Subcutaneous abdominal adipose tissue (tissue), 5 donors: ENCODE data around the gene CEBPE.

Experiments used
- H3K27ac ChIP-seq: one replicate; pipeline ENCODE4 v1.7.0; 2013; ENCODE audit warnings: low read depth, mild to moderate bottlenecking, inconsistent platforms, low read length, moderate library complexity
- H3K27me3 ChIP-seq, 5 donors: one replicate each; pipeline ENCODE4 v1.7.0; 2013; ENCODE audit warnings: low read length in 5 of 5, inconsistent platforms in 1 of 5; ENCODE audit not compliant: control insufficient read depth in 5 of 5, insufficient read depth in 4 of 5
- H3K36me3 ChIP-seq, 5 donors: one replicate each; pipeline ENCODE4 v1.7.0; 2013; ENCODE audit warnings: low read length in 5 of 5; ENCODE audit not compliant: control insufficient read depth in 5 of 5, insufficient read depth in 5 of 5
- H3K4me1 ChIP-seq, 5 donors: one replicate each; pipeline ENCODE4 v1.7.0; 2013; ENCODE audit warnings: low read length in 5 of 5, mild to moderate bottlenecking in 3 of 5, moderate library complexity in 1 of 5; ENCODE audit not compliant: control insufficient read depth in 5 of 5, insufficient read depth in 5 of 5
- H3K4me3 ChIP-seq, 5 donors: one replicate each; pipeline ENCODE4 v1.7.0; 2013; ENCODE audit warnings: low read length in 5 of 5, low read depth in 1 of 5
- H3K9ac ChIP-seq, 5 donors: one replicate each; pipeline ENCODE4 v1.7.0; 2013; ENCODE audit warnings: low read length in 5 of 5, mild to moderate bottlenecking in 4 of 5, moderate library complexity in 3 of 5
- H3K9me3 ChIP-seq, 5 donors: one replicate each; pipeline ENCODE4 v1.7.0; 2013; ENCODE audit warnings: low read length in 5 of 5; ENCODE audit not compliant: control insufficient read depth in 5 of 5
- donor health status: healthy.
- donor health status: healthy.
- donor health status: healthy.
- donor health status: healthy.
- donor health status: healthy.

The CEBPE gene

DNA sequence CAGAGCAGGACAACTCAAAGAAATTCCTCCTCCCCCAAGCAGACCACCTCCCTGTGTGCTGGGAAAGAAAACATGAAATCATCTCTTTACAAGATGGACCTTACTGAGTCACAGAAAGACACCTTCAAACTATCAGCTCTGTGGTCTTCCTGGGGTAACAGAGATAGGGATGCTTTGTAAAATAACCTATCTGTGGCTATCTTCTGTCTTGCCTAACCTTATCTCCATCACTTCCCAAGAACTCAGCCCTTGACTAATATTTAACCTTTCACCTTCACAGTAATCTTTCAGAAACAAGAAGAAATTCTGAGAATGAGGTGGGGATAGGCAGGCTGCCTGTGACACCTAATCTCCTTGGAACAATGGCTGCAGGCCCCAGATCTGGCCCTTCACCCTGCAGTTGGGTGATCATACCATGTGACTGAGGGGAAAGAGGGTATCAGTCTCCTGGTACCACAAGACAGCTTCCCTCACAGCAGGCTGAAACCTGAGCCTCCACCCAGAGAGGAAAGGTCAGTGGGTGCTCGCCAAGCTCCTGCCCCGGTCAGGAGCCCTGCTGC, 27.4 kb upstream of the CEBPE start:
- H3K27ac ChIP-seq = peak overlapping the region; percentile 12

DNA sequence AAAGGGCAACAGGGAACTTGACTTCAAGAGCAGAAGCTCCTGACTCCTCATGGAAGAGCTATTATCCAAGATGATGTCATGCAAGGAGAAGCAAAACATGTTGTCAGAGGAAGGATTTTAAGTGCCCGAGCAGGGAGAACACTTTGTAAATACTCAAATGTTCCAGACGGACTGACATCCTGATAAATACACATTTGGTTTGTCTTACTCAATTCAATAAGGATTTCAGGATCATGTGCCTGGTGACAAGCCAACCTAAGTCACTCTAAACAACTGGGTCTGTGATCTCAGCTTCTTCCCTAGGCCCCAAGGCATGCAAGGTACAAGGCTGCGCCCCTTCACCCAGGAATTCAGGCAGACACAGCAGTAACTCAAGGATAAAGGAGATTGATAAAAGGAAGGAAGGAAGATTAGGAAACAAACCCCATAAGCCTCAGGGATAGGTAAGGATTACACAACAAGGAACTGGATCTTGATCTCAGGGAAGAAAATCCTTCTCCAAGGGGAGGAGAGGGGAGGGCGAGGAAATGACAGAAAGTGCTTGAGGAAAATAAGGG, 26.8 kb upstream of the CEBPE start:
- Histone ChIP-seq H3K27me3 (no peaks in the 10 kb centered on the region), H3K36me3 (no peaks in the 10 kb centered on the region), H3K4me1 (peaks cover 0 to 34% (median 22%) of the 10 kb centered on the region in 5 donors), H3K9ac (peak overlapping the region in 2 of 5 donors; percentile 31 to 47), H3K4me3 (no peak overlapping the region), H3K9me3 (no peaks in the 10 kb centered on the region), H3K27ac (peak overlapping the region; percentile 12)

More for the DNA sequence above, 27.4 kb upstream of the CEBPE start:
- Histone ChIP-seq H3K9me3 (no peaks in the 10 kb centered on the region), H3K4me3 (no peak overlapping the region), H3K9ac (peak overlapping the region in 1 of 5 donors; percentile 31), H3K4me1 (peaks cover 0 to 34% (median 22%) of the 10 kb centered on the region in 5 donors), H3K27me3 (no peaks in the 10 kb centered on the region), H3K36me3 (peaks cover 0 to 2% (median 0%) of the 10 kb centered on the region in 5 donors)

GRCh38 chr14:23143911-23144310, 24.9 kb upstream of the CEBPE start:
- no peak overlapping the region for H3K27ac ChIP-seq

DNA sequence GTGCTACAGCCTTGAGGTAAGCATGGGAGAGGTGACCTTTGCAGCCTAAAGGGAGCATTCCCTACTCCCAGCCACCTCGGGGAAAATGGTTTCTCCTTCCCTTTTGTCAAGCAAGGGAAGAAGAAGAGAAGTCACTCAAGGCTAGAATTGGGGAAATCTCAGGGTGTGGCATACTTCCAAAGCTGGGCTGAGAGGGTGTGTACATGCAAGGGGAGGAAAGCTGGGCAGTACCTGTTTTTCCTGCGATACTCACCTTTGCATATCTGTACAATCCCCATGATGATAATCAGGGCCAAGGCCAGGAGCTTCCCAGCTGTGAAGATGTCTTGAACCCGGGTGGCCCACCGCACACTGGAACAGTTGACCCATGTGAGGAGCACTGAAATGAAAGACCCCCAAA, 23.8 kb upstream of the CEBPE start:
- no peak overlapping the region for H3K9ac ChIP-seq

More at GRCh38 chr14:23143911-23144310, 24.9 kb upstream of the CEBPE start:
- H3K36me3 ChIP-seq = peaks cover 0 to 15% (median 14%) of the 10 kb centered on the region in 5 donors
- H3K9me3 ChIP-seq = no peaks in the 10 kb centered on the region
- peaks cover 0 to 34% (median 22%) of the 10 kb centered on the region in 5 donors for H3K4me1 ChIP-seq
- H3K4me3 ChIP-seq = no peak overlapping the region
- H3K9ac ChIP-seq = no peak overlapping the region
- H3K27me3 ChIP-seq = no peaks in the 10 kb centered on the region

GRCh38 chr14:23141706-23142444, 22.8 kb upstream of the CEBPE start:
- H3K9ac ChIP-seq = no peak overlapping the region
- H3K27ac ChIP-seq = peak overlapping the region; percentile 58
- no peaks in the 10 kb centered on the region for H3K9me3 ChIP-seq
- no peak overlapping the region for H3K4me3 ChIP-seq
- H3K4me1 ChIP-seq = peaks cover 0 to 34% (median 20%) of the 10 kb centered on the region in 5 donors
- H3K36me3 ChIP-seq = peaks cover 0 to 35% (median 26%) of the 10 kb centered on the region in 5 donors
- no peaks in the 10 kb centered on the region for H3K27me3 ChIP-seq

More for the DNA sequence above, 23.8 kb upstream of the CEBPE start:
- Histone ChIP-seq H3K4me1 (peaks cover 0 to 34% (median 22%) of the 10 kb centered on the region in 5 donors), H3K36me3 (peaks cover 0 to 26% (median 20%) of the 10 kb centered on the region in 5 donors), H3K4me3 (no peak overlapping the region), H3K9me3 (no peaks in the 10 kb centered on the region), H3K27me3 (no peaks in the 10 kb centered on the region), H3K27ac (no peak overlapping the region)

GRCh38 chr14:23140371-23140770, 21.3 kb upstream of the CEBPE start:
- Histone ChIP-seq H3K4me1 (peaks cover 0 to 19% (median 7%) of the 10 kb centered on the region in 5 donors), H3K27ac (no peak overlapping the region), H3K4me3 (no peak overlapping the region), H3K36me3 (peaks cover 0 to 45% (median 36%) of the 10 kb centered on the region in 5 donors), H3K9me3 (no peaks in the 10 kb centered on the region), H3K9ac (no peak overlapping the region), H3K27me3 (no peaks in the 10 kb centered on the region)

GRCh38 chr14:23139874-23140273, 20.8 kb upstream of the CEBPE start:
- H3K9me3 ChIP-seq = no peaks in the 10 kb centered on the region
- no peak overlapping the region for H3K27ac ChIP-seq
- H3K4me3 ChIP-seq = no peak overlapping the region
- H3K4me1 ChIP-seq = peaks cover 0 to 18% (median 7%) of the 10 kb centered on the region in 5 donors
- H3K9ac ChIP-seq = no peak overlapping the region
- H3K36me3 ChIP-seq = peaks cover 0 to 45% (median 36%) of the 10 kb centered on the region in 5 donors
- H3K27me3 ChIP-seq = no peaks in the 10 kb centered on the region

DNA sequence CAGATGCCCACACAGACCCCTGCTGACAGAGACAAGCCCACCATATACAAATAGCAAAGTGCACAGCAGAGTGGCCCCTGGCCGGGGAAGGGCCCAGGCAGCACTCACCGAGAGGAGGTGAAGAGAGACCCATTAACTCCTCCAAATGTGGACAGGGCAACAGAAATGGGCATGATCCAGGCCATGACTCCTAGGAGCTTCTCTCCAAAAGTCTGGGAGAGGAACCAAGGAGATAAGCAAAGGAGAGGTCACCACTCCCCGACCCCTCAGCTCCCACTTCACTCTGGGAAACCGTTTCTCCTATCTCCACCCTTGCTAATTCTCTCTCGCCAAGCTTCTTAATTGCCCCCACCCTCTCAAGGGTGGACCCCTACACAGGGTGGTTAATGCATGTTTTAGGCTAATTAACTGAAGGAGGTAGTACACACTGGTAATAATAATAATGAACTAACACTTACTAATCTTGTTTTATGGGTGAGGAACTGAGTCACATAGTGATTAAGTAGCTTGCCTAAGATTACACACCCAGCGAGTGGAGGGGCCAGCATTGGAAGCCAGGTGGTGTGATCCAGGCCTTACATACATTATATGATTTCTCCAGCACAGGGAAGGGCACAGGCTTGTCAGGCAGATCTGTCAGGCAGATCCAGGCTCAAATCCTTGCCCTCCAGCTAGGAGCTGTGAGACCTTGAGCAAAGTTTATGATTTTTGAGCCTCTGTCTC, 18.9 kb upstream of the CEBPE start:
- Histone ChIP-seq H3K9ac (no peak overlapping the region), H3K27ac (no peak overlapping the region), H3K36me3 (peaks cover 0 to 45% (median 36%) of the 10 kb centered on the region in 5 donors)

GRCh38 chr14:23137192-23137812, 18.2 kb upstream of the CEBPE start:
- no peak overlapping the region for H3K27ac ChIP-seq
- H3K4me1 ChIP-seq = peaks cover 0 to 7% (median under 1%) of the 10 kb centered on the region in 5 donors
- no peak overlapping the region for H3K4me3 ChIP-seq
- H3K9ac ChIP-seq = no peak overlapping the region
- no peaks in the 10 kb centered on the region for H3K9me3 ChIP-seq
- no peaks in the 10 kb centered on the region for H3K27me3 ChIP-seq
- H3K36me3 ChIP-seq = peaks cover 0 to 45% (median 36%) of the 10 kb centered on the region in 5 donors

More for the DNA sequence above, 18.9 kb upstream of the CEBPE start:
- Histone ChIP-seq H3K27me3 (no peaks in the 10 kb centered on the region), H3K4me3 (no peak overlapping the region), H3K9me3 (no peaks in the 10 kb centered on the region), H3K4me1 (peaks cover 0 to 14% (median 7%) of the 10 kb centered on the region in 5 donors)
